ENCODE results near the gene SHLD1.
"Not testable (repeated sequence)": the region's sequence is repeated elsewhere in the genome, so short reads cannot be mapped to it uniquely, and the experiment has no call there.

SHLD1 gene

DNA sequence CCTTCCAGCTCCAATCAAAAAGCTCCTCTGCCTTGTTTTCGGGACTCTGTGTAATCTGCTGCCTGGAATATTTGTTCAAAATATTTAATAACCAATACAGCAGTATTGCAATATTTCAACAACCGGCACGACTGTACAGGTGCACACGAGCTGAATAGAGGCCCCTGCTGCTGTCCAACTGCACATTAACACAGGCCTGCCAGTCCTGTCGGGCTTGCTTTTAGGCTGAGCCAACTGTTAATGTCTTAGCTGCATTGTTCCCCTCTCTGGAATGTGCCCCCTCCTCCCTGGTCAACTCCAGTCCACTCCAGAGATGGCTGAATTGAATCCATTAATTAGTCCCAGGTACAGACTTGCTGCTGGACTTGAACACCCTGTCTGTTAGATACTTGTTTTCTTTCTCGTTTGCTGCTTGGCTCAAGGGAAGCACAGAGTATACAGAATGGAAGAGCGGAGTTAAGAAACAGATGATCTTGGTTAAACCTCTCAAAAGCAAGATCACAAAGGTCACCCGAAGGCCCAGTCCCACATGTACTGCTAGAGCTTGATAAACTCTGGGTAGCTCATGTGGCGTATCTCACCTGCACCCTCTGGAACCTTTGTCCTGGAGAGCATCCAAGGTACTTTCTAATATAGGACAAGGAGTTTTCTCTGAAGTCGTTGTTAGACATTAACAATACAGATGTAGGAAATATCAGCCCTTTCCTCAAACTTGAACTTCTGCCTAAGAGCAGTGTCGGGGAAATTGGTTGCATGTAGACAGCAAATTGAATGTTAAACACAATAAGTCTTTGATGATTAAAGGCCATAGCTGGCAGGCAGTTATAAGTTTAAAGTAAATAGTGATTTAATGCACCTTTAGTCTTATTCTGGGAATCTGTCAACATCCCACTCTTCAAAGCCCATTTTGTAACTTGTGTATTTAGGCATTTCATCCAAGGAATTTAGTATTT is 31.9 kb downstream of the SHLD1 start:
- DNase-seq, result no peak

DNA sequence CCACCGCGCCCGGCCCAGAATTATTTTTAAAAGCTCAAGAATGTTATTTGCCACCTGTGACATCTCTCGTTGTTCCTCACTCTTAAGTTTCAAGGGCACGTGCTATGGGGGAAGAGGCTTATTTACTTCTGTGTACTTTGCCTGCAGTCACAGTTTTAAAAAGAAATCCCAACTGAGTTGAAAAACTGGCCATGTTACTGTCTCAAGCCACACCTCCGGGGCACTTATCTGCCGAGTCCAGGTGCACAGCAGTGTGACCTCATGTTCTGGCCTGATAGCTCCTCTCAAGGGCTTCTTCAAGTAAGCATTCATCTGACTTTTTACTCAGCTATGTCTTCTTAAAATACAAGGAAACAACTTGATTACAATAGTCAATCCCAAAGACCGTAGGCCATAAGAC is 34.5 kb downstream of the SHLD1 start:
- no peak for DNase-seq

DNA sequence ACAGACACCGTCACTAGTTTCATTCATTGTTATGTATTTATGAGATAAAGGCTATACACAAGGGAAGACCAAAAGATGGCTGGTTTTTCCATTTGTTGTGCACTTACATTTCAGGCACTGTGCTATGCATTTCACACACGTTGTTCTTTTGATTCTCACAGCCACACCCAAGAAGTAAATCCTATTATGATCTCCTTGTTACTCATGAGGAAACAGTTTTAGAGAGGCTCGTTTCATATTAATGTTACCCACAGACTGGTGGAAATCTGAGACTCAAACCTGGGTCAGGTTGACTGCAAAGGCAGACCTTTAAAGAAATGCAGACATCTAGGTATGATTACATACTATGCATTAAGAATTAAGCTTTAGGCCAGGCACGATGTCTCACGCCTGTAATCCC is 34.9 kb downstream of the SHLD1 start:
- DNase-seq, result no peak

DNA sequence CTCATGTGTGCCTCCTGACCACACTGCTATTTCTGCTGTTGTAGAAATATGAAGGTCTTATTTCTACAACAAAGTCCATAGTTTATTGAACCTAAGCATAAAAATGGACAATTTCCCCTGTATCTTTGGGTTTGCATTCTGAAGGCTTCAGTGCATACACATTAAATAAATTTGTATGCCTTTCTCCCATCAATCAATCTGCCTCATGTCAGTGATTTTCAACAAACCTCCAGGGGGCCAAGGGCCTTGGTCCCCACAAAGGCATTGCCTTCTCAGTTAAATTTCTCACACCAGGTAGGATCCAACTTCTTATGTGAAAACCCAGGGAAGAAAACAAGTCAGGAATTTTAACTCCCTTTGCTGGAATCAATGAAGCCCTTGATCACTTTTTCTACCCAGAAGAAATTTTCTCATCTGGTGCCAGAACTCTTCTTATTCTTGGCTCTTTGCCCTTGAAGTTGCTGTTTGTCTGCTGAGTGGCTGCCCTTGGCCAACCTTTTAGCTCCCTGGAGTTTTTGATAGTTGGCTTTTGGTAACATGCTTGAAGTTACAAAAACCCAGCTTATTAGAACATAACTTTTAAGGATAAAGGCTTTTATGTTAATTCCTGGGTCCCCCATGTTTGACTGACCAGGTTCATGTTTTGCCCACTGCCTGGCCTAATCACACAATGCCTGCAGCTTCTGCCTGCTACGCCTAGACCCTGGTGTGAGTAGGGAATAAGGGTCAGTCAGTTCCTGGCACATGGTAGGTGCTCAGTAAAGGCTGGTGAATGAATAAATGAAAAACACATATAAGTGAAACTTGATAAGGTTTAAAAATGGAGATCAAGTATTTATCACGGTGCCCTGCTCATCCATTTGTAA is 37.0 kb downstream of the SHLD1 start:
- peak; percentile 50 for DNase-seq

DNA sequence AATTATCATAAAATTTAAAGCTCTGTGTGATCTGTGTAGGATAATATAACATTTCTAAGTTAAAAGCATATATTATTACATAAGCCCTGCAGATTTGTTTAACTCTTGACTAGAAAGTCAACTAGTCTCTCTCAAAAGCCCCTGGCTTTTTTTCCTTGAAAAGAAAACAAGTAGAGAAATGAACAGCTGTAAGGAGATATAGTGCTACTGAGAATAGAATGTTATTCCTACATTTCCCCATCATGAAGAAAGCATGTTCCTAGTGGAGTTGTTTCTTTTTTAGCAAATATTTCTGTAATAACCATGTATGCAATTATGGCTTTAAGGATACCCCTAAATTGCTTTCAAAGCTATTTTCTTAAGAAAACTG is 37.6 kb downstream of the SHLD1 start:
- no peak for DNase-seq

DNA sequence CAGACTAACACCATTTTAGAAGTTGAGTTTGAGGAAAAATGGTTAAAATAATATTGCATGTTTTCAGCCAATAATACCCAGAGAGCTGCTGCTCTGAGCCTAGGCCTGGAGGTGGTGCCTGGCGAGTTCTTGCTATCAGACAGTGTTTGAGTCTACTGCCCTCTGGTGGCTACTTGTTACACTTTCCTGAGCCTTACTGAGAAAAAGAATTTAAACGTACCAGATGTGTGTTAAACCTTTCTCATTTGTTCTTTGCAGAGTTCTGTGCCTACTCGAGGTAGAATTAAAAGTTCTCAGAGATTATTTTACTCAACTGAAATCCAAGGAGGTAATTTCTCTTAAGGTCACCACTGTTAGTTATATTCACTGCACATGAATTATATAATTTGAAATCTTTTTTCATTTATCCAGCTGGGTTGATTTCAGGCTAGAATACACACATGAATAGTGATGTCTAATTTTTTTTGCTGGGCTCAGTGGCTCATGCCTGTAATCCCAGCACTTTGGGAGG is 38.2 kb downstream of the SHLD1 start:
- DNase-seq, result peak; percentile 78

DNA sequence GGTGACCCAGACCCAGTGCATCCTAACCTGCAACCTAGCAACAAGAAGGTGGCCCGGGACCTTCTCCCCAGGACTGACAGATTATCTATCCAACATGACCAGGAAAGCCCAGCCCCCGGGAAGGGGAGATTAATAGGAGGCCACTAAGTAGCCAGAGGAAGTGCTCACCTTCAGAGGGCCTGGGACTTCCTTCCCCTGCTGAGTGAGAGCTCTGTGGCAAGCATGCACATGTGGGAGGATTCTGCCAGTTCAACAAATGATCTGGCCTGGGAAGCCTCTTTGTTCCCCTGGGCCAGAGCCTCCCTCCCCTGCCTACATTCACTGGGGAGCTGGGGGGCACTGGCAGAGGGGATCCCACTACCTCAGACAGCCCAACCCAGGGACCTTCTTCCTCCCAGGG is 39.6 kb downstream of the SHLD1 start:
- DNase-seq, result no peak

DNA sequence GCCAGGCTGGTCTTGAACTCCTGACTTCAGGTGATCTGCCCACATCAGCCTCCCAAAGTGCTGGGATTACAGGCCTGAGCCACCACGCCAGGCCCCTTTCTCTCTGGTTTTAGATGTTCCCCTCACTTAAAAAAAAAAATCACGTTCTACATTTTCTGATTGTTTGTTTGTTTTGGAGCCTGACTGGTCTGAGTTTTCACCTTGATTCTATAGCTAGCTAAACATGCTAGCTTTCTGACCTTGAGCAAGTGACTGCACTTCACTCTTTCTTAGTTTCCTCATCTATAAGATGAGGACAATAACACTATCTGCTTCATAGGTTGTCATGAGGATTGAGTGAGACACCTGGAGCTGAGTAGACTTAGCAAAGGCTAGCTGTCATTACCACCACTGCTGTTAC is 43.7 kb downstream of the SHLD1 start:
- no peak for DNase-seq

DNA sequence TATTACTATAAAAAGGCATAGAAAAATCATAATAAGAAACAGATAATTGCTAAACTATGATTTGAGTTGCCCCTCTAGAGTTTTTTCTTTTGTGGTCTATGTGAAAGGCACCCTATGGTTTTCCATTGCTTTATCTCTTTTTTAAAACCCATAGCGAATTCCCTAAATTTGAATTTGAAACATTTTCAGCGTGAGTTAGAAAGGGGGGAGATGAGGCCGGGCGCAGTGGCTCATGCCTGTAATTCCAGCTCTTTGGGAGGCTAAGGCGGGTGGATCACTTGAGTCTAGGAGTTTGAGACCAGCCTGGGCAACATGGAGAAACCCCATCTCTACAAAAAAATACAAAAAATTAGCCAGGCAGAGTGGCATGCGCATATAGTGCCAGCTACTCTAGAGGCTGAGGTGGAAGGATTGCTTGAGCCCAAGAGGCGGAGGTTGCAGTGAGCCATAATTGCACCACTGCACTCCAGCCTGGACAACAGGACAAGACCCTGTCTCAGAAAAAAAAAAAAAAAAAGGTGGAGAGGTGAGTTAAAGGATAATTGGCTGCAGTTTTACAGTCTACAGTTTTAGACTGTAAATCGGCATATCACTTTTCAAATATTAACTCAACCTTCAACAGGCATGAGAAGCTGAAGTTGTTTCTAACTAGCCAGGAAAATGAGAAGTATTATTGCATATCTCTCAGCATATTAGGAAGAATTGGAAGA is 46.3 kb downstream of the SHLD1 start:
- no peak for DNase-seq

DNA sequence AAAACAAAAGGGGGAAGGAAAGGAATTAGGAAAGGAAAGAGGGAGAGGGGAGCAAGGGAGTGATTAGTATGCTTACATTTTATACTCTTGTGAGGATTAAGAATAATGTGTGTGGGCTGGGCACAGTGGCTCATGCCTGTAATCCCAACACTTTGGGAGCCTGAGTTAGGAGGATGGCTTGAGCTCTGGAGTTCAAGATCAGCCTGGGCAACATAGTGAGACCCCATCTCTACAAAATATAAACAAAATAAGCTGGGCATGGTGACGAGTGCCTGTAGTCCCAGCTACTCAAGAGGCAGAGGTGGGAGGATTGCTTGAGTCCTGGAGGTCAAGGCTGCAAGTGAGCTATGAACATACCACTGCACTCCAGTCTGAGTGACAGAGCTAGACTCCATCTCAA is 47.0 kb downstream of the SHLD1 start:
- DNase-seq, result no peak

DNA sequence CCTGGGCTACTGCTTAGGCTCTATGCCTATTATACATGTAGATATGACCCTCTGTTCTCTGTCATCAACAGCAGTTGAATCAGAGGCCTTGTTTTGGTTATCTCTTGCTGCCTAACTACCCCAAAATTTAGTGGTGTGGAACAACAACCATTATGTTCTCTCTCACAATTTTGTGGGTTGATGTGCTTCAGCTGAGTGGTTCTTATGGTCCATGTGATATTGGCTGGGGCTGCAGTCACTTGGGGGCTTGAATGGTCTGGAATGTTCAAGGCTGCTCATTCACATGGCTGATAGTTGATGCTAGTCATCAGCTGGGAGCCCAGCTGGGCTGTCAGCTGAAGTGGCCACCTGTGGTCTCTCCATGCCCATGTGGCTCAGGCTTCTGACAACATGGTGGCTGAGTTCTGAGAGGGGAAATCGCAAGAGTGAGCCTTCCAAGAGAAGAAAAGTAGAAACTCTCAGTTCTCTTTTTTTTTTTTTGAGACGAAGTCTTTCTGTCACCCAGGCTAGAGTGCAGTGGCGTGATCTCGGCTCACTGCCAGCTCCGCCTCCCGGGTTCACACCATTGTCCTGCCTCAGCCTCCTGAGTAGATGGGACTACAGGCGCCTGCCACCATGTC is 47.8 kb downstream of the SHLD1 start:
- no peak for DNase-seq

DNA sequence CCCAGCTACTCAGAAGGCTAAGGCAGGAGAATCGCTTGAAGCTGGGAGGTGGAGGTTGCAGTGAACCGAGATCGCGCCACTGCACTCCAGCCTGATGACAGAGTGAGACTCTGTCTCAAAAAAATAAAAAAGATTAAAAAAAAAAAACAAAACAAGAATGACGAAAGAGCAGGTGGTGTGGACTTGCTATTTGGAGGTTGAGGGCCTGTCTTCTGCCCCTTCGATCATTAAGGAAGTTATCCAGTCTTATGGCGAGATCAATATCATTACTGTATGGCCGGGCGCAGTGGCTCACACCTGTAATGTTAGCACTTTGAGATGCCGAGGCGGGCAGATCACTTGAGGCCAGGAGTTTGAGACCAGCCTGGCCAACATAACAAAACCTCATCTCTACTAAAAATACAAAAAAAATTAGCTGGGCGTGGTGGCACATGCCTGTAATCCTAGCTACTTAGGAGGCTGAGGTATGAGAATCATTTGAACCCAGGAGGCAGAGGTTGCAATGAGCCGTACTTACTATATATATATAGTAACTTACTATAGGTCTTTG is 53.6 kb downstream of the SHLD1 start:
- not testable (repeated sequence) for DNase-seq

DNA sequence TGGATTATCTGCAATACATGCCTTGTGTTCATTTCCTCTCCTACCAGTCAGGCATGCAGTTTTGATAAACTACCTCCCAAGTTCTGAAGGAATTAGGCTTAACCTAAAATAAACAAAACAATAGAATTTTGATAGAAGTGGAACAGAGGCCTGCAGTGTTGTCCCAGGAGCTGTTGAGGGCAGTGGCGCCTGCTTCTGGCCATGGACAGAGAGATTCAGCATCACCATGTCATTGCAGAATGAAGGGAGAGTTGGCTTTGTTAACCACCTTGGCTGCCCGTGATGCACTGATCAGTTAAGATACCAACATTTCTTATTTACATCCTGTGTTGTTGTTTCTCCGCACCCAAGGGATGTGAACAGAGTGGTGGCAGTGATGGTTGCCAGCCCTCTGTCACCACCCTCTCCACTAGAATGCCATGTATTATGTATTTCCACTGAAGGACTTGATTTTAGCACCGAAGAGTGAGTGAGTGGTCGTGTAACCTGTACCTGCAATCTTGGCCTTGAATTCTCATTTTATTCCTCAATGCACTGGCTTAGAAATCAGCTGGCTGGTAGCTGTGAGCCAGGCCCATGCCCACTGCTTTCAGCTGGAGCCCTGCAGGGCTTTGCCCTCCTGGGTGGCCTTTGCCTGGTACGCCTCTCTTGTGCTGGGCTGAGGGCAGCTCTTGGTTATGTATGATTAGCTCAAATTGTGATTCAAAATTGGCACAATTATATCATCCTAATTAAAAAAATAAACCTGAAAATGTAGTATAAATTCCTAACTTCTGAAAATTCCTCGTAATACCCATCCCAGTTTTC is 56.5 kb downstream of the SHLD1 start:
- no peak for DNase-seq

DNA sequence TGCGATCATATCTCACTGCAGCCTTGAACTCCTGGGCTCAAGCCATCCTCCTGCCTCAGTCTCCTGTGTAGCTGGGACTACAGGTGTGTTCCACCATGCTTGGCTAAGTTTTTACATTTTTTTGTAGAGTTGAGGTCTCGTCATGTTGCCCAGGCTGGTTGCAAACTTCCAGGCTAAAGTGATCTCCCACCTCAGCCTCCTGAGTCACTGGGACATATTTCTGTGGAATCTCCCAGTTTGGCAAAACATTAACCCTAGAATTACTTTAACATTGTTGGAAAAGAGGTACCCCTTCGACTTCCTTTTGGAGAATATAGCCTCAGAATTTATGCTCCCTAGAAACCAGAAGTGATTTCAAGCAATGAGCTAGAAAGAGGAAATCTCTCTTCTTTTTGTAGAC is 57.2 kb downstream of the SHLD1 start:
- no peak for DNase-seq

DNA sequence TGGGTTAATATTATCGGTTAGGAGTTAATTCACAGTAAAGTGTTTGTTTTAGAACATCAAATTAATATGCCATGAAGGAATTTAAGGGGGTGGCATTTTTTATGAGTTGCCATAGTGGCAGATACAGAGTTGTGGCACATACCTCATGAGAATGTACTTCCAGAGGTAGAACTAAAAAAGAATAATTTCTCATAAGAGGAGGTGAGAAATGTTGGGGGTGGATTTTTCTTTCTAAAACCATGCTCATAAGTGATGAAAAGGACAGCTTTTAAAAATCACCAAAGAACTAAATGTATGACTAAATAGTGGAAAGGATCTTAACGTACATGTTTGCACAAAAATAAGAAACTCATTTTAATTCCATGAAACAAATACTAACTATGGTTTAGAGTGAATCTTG is 58.7 kb downstream of the SHLD1 start:
- DNase-seq, result no peak

DNA sequence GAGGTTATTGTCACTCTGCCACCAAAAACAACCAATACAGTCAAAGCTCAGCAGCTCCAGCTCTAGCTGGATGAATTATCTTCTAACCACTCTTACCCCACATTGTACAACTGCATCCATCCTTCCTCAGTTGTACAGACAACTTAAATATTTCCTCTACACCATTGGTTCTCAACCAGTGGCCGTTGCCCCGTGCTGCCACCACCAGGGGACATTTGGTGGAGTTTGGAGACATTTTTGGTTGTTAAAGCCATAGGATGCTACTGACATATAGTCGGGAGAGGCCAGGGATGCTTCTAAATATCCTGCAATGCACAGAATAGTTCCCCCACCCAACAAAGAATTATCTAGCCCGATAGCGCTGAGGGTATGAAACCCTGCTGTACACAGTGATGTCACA is 59.3 kb downstream of the SHLD1 start:
- no peak for DNase-seq

DNA sequence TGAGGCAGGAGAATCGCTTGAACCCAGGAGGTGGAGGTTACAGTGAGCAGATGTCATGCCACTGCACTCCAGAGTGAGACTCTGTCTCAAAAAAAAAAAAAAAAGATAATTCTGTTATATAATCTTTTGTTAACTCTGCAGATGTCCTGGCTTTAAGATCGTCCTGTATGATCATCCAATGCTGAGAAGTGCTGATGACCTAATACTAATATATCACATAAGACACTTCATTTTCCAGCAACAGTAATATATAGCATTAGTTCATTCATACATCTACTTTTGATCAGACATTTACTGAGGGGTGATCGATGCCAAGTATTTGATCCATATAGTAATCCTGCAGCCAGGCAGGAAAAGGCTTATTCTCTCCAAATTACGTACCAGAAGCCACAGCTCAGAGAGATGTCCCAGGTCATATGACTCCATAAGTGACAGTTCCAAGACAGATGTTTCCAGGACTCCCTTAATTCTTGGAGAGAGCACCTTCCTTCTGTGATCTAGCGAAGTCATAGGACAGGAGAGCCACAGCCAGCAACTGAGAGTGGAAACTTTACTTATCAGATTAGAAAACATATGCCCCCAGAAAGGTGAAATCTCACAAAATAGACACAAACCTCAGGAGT is 60.7 kb downstream of the SHLD1 start:
- no peak for DNase-seq

DNA sequence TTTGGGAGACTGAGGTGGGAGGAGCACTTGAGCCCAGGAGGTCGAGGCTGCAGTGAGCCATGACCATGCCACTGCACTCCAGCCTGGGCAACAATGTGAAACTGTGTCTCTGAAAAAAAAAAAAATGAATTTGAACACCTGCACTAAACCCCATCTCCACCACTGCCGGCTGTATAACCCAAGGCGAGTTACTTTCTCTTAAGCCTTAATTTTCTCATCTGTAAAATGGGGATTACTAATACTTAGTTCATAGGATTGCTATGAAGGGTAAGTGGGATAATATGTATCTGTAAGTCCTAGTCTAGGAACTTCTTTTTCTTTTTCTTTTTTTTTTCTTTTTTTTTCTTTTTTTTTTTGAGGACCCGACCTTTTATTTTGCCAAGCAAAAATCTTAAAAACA is 61.5 kb downstream of the SHLD1 start:
- no peak for DNase-seq

DNA sequence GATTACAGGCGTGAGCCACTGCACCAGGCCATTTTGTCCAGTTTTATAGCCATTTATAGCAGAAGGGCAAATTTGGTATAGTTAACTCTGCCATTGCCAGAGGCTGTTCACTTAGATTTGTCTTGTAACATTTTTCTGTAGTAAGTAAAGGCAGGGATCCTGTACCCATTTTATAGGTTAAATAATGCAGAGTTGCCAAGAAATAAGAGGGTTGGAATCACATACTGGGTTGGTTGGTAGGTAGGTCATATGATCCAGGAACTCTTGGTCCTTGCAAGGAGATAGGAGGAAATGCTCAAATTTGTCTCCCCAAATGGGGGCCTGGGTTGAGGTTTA is 68.1 kb downstream of the SHLD1 start:
- no peak for DNase-seq

DNA sequence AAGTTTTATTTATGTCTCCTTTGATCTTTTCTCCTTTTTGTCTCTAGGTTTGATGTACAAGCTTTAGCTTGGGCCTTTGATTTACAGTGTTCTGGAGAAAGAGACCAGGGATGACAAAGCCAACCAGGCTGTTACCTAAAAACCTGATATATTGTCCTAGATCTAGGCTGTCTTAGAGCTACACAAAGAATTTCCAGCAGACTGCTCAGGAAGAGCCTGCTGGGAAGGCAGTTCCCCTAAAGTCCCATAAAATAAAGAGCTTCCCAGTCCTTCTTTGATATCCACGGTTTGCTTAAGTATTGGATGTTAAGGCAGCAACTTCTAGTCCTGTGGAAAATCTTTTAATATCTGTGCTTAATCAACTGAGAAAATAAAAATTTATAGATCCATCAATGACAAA is 70.5 kb downstream of the SHLD1 start:
- DNase-seq, result no peak

DNA sequence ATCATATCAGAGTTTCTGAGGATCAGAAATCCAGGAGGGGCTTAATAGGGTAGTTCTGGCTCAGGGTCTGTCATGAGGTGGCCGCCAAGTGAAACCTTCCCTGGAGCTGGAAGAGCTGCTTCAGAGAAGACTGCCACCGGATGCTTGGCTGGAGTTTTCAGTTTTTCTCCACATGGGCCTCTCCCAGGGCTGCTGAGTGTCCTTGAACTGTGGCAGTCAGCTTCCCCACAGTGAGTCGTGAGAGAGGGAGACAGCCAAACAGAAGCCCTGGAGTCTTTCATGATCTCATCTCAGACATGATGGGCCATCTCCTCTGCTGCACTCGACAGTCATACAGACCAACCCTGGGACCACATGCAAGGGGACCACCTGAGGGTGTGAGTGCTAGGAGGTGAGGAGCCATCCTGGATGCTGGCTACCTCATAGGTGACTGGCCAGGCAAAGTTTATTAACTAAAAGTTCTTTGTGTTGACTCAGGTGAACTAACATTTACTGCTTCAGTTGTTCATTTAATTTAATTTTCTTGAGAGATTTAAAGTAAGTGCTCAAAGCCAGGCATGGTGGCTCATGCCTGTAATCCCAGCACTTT is 71.5 kb downstream of the SHLD1 start:
- DNase-seq, result peak; percentile 4

Measured in fibroblast of skin of right biceps (primary cell).